ENCODE data around the gene MATR3. TPM values are rescaled to one million over a fixed set of nuclear protein-coding genes. Genes with fewer than 3 reads are reported as not detected.

Gene MATR3
- total RNA-seq, 1 experiment from 2014 or later = 175 TPM

Small RNAs within 50 kb of the gene (small RNA-seq; reads per million reads assigned to genes)
- gene RNA5SP195 (not detected), gene SNORA74A (55.5 reads per million, percentile 95 among the genes with 10 or more reads in this experiment), gene SNORA74D (57.5 reads per million, percentile 95 among the genes with 10 or more reads in this experiment)

Other genes with a start within 250 kb of the MATR3 start
- gene SIL1, start 95.4 kb upstream of the MATR3 start, total RNA-seq (2014; rRNA removed; shearing (Covaris generic)) = 27.5 and 28.4 TPM in 2 replicates
- 56.4 and 86.9 TPM in 2 replicates for gene PAIP2, start 48.1 kb downstream of the MATR3 start, total RNA-seq (2014; rRNA removed; shearing (Covaris generic))
- gene SLC23A1, start 89.6 kb downstream of the MATR3 start, total RNA-seq (2014; rRNA removed; shearing (Covaris generic)) = not detected in 2 replicates
- gene MZB1, start 96.2 kb downstream of the MATR3 start, total RNA-seq (2014; rRNA removed; shearing (Covaris generic)) = not detected in 2 replicates
- gene PROB1, start 101.4 kb downstream of the MATR3 start, total RNA-seq (2014; rRNA removed; shearing (Covaris generic)) = 0.17 and 0.53 TPM in 2 replicates
- 5.9 and 6.7 TPM in 2 replicates for gene SPATA24, start 110.3 kb downstream of the MATR3 start, total RNA-seq (2014; rRNA removed; shearing (Covaris generic))
- gene DNAJC18, start 145.8 kb downstream of the MATR3 start, total RNA-seq (2014; rRNA removed; shearing (Covaris generic)) = 5.1 and 11.9 TPM in 2 replicates
- gene ECSCR, start 169.0 kb downstream of the MATR3 start, total RNA-seq (2014; rRNA removed; shearing (Covaris generic)) = 53.3 and 67.7 TPM in 2 replicates
- gene SMIM33, start 177.3 kb downstream of the MATR3 start, total RNA-seq (2014; rRNA removed; shearing (Covaris generic)) = not detected in 2 replicates
- 38.7 and 55.8 TPM in 2 replicates for gene STING1, start 189.0 kb downstream of the MATR3 start, total RNA-seq (2014; rRNA removed; shearing (Covaris generic))